Sigmoid colon (tissue), 7 donors: Measurements from ENCODE around the gene LMO3. TPM values are rescaled to one million over a fixed set of nuclear protein-coding genes. Genes with fewer than 3 reads are reported as not detected.

Experiments
- DNase-seq: peaks from one replicate; pipeline ENCODE4 v3.0.0-alpha.2; 2019
- H3K27ac ChIP-seq, 4 donors: fragments of 200-600 bp; sonication (generic); one replicate each; pipeline ENCODE4 v1.5.1; 2016 to 2019; ENCODE audit warnings: mild to moderate bottlenecking in 1 of 4
- H3K27me3 ChIP-seq, 3 donors: fragments of 200-600 bp; sonication (generic); one replicate each; pipeline ENCODE4 v1.5.1; 2019; ENCODE audit warnings: mild to moderate bottlenecking in 1 of 3
- H3K36me3 ChIP-seq, 4 donors: fragments of 200-600 bp; sonication (generic); one replicate each; pipeline ENCODE4 v1.5.1; 2016 to 2019
- H3K4me1 ChIP-seq, 4 donors: fragments of 200-600 bp; sonication (generic); one replicate each; pipeline ENCODE4 v1.5.1; 2017 to 2019
- H3K4me3 ChIP-seq, 4 donors: fragments of 200-600 bp; sonication (generic); one replicate each; pipeline ENCODE4 v1.5.1; 2017 to 2019; ENCODE audit warnings: mild to moderate bottlenecking in 2 of 4, moderate library complexity in 1 of 4
- H3K9me3 ChIP-seq, 4 donors: fragments of 200-600 bp in 3 of 4; sonication (generic) in 3 of 4; one replicate each; pipeline versions ENCODE4 v1.5.1 to v1.6.1; 2013 to 2019
- EP300 ChIP-seq, 4 donors: sonication (generic); formaldehyde crosslinking; IDR thresholded peaks; one replicate each; pipeline ENCODE4 v1.6.1; 2017; ENCODE audit warnings: antibody characterized with exemption in 4 of 4
- POLR2A ChIP-seq, 2 donors: fragments of 450-650 bp; IDR thresholded peaks; one replicate each; pipeline ENCODE4 v1.6.1; 2016; ENCODE audit warnings: antibody characterized with exemption in 2 of 2, mild to moderate bottlenecking in 2 of 2, moderate library complexity in 2 of 2
- POLR2AphosphoS5 ChIP-seq, 4 donors: sonication (generic); formaldehyde crosslinking; IDR thresholded peaks; one replicate each; pipeline ENCODE4 v1.6.1; 2017; ENCODE audit warnings: antibody characterized with exemption in 4 of 4
- WGBS, 2 donors: extraction: QIAGEN DNeasy Blood & Tissue Kit; methylation state at CpG; one replicate each; pipeline ENCODE4 v1.1.7; 2013; 5-methylcytosine and 5-hydroxymethylcytosine counted together
- intact Hi-C: fragments of 100-400 bp; cut with DNase I; formaldehyde crosslinking; loops from one replicate; pipeline ENCODE4 v1.15.1; 2023
- polyA plus RNA-seq, 3 donors: library from polyadenylated mRNA; stranded (reverse); fragments of 200-250 nt; gene quantifications; one replicate each; pipeline ENCODE4 v1.2.3, GENCODE V29; 2013
- total RNA-seq, 4 donors: library from RNA; depleted of rRNA; stranded (reverse); fragments of >200 nt; gene quantifications; one replicate each; pipeline ENCODE4 v1.1.0, GENCODE V29; 2016
- TF ChIP-seq, protein P1 (sequence below), 4 experiments: fragments of 450-650 bp in 3 of 4; fragments of 200-600 bp in 1 of 4; IDR thresholded peaks; one replicate each; pipeline ENCODE4 v1.5.1; 2016 to 2019; ENCODE audit warnings: antibody characterized with exemption in 4 of 4, mild to moderate bottlenecking in 3 of 4, moderate library complexity in 2 of 4
- donor health status: healthy with polysubstance abuse.
- donor health status: Bipolar disorder and iron deficiency.
- donor health status: healthy.

Gene LMO3
- total and polyA plus RNA-seq, 7 donors = 0.46 to 403 (median 228) TPM

DNA sequence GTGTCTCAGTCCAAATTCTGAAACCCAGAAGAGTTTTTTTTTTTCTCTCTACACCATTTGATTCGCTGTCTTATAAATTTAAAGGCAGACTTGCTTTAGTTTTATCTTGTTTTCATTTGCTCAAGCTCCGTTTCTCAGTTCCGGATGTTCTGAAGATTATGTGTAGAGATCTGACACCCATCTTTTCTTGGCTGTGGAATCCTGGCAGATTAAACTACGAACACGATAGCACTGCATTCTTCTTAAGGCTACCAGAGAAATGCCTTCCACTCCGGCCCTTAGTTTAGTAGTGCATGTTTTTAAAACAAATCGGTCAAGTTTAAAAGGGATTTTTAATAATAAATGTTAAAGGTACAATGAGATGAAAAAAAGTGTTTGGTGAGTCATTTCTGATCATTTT, 106.4 kb downstream of the LMO3 start:
- Histone ChIP-seq H3K4me1 (no peaks in the 10 kb centered on the region), H3K9me3 (no peaks in the 10 kb centered on the region), H3K27ac (no peak overlapping the region), H3K36me3 (no peaks in the 10 kb centered on the region), H3K4me3 (no peak overlapping the region), H3K27me3 (no peaks in the 10 kb centered on the region)
- 86 to 88% methylated on average over 7 of the region's 7 CpGs for whole genome bisulfite sequencing, 2 donors
- DNase-seq = no peak
- intact Hi-C loops = no loop called here
- TF ChIP-seq POLR2A (IDR thresholded peaks at IDR 0.05) = no peak
- TF ChIP-seq, protein P1, sequence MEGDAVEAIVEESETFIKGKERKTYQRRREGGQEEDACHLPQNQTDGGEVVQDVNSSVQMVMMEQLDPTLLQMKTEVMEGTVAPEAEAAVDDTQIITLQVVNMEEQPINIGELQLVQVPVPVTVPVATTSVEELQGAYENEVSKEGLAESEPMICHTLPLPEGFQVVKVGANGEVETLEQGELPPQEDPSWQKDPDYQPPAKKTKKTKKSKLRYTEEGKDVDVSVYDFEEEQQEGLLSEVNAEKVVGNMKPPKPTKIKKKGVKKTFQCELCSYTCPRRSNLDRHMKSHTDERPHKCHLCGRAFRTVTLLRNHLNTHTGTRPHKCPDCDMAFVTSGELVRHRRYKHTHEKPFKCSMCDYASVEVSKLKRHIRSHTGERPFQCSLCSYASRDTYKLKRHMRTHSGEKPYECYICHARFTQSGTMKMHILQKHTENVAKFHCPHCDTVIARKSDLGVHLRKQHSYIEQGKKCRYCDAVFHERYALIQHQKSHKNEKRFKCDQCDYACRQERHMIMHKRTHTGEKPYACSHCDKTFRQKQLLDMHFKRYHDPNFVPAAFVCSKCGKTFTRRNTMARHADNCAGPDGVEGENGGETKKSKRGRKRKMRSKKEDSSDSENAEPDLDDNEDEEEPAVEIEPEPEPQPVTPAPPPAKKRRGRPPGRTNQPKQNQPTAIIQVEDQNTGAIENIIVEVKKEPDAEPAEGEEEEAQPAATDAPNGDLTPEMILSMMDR (IDR thresholded peaks at IDR 0.05) = no peak
- TF ChIP-seq EP300 (IDR thresholded peaks at IDR 0.05) = no peak
- no peak for TF ChIP-seq POLR2AphosphoS5 (IDR thresholded peaks at IDR 0.05)
